ENCODE results near the gene OR2V1.

Gene OR2V1

DNA sequence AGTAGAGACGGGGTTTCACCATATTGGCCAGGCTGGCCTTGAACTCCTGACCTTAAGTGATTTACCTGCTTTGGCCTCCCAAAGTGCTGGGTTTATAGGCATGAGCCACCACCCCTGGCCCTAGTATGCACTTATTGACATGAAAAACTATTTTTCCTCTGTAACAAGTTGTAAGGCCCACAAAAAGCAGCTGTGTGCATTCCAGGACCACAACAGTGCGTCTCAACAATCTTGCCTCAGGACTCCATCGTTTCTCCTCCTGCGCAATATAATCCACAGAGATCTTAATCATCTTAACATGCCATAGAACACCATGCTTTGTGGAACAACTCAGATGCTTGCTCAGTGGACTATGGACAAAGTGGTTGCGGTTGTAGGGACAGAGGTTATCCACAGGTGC is 10.2 kb downstream of the OR2V1 start:
- TF ChIP-seq GATA2 (IDR thresholded peaks at IDR 0.05; ENCODE audit: low read depth, low read length) = no peak
- TF ChIP-seq GATA3 (IDR thresholded peaks at IDR 0.05; ENCODE audit: low read depth, low read length) = no peak

DNA sequence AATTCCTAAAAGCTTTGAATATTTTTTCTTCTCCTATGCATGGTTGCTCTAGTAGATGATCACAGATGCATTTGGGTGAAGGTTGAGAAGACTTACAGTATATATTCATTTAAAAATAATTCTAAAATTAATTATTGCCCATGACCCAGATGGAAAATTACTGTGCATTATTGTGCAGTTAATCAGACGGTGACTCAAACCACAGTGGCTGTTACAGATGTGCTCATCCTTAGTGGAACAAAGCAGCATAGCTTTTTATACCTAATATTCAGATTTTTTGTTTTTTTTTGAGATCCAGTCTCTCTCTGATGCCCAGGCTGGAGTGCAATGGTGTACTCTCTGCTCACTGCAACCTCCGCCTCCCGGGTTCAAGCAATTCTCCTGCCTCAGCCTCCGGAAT is 10.7 kb downstream of the OR2V1 start:
- TF ChIP-seq GATA2 (IDR thresholded peaks at IDR 0.05; ENCODE audit: low read depth, low read length) = no peak
- TF ChIP-seq GATA3 (IDR thresholded peaks at IDR 0.05; ENCODE audit: low read depth, low read length) = no peak

DNA sequence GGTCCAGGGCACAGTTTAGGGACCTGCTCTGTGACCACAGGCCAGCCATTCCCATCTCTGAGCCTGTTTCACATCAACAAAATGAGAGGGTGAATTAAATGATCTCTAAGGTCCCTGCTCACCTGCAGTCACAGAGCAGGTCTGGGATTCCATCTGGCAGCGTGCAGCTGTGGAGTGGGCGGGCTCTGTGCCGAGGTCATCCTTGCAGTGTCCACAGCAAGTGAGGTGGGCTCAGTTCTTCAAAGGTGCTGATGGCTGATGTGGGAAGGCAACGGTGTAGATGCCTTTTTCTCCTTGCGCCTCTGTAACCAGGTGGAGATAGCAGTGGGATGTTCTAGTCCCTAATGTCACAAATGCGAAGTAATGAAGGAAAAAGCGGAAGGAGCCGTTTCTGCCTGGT is 11.9 kb downstream of the OR2V1 start:
- no peak for TF ChIP-seq GATA3 (IDR thresholded peaks at IDR 0.05; ENCODE audit: low read depth, low read length)

DNA sequence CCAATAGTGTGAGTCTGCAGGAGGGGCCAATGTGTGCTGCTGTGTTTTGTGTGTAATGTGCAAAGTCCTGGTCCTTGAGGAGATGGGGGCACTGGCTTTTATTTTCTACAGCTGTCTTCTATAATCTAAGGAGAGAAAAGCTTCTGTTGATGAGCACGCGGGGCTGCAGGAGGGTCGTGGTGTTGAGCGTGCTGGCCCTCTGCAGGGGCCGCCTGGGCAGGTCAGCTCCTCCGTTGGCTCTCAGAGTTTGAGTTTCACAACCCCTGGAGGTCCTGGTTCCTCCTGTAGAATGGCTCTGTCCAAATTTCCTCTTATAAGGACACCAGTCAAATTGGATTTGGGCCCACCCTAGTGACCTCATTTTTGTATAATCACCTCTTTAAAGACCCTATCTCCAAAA is 12.6 kb downstream of the OR2V1 start:
- TF ChIP-seq GATA2 (IDR thresholded peaks at IDR 0.05; ENCODE audit: low read depth, low read length) = no peak
- TF ChIP-seq GATA3 (IDR thresholded peaks at IDR 0.05; ENCODE audit: low read depth, low read length) = no peak

DNA sequence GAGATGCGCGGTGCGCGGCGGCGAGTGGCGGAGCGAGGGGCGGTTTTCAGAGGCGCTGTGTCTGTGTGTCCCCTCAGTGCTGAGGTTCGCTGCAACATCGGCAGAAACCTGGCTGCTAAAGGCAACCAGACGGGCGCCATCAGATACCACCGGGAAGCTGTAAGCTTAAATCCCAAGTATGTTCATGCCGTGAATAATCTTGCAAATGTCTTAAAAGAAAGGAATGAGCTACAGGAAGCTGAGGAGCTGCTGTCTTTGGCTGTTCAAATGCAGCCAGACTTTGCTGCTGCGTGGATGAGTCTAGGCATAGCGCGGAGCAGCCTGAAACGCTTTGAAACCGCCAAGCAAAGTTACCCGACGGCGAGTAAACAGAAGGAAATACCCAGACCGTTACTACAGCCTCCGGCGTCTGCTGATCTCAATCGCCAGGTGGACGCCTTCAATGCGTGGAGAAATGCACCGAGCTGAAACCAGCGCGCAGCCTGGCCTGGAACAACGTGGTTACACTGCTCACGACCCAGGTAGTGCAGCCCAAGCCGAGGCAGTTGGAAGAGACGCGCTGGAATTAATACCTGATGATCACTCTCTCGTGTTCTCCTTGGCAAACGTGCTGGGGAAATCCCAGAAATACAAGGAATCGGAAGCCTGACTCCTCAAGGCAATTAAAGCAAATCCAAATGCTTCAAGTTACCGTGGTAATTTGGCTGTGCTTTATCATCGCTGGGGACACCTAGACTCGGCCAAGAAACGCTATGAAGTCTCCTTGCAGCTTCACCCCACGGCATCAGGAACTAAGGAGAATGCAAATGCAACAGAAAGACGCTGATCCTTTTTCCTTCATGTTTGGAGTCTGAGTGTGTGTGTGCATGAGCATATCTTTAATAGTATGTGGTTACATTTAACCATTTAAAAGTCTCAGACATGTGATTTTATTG is 15.9 kb downstream of the OR2V1 start:
- TF ChIP-seq GATA3 (IDR thresholded peaks at IDR 0.05; ENCODE audit: low read depth, low read length) (no peak), GATA2 (IDR thresholded peaks at IDR 0.05; ENCODE audit: low read depth, low read length) (no peak)

DNA sequence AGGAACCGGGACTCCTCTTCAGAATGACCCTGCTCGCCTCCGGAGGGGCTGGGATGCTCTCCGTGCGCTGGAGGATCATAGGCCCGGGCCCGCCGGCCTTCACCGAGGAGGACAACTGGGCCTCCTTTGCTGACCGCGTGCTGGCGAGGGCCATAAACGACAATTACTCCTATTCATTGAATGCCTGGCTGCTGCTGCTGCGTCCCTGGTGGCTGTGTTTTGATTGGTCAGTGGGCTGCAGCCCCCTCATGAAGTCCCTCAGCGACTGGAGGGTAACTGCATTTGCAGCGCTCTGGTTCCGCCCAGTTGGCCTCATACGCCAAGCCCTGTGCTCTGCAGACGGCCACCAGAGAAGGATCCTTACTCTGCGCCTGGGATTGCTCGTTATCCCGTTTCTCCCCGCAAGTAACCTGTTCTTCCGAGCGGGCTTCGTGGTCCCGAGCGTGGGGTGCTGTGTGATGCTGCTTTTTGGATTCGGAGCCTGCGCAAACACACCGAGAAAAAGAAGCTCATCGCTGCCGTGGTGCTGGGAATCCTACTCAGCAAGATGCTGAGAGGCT is 16.6 kb downstream of the OR2V1 start:
- no peak for TF ChIP-seq GATA3 (IDR thresholded peaks at IDR 0.05; ENCODE audit: low read depth, low read length)
- no peak for TF ChIP-seq GATA2 (IDR thresholded peaks at IDR 0.05; ENCODE audit: low read depth, low read length)

DNA sequence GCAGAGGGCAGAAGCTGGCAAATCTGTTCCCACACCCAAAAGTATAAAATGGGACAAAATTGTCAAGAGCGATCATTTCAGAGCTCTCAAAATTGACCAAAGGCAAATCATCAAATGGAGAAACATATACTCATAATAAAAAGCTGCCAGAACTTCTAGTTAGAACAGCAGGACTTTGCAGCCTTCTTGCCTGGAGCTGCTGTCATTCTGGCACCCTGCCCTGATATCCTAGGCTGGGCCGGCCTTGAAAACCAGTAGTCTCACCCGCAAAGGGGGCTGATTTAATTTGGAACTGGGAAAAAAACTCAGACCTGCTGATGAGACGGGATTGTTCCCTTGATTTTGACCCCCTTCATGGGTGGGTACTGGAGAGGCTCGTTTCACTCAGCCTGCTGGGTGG is 18.5 kb downstream of the OR2V1 start:
- TF ChIP-seq GATA3 (IDR thresholded peaks at IDR 0.05; ENCODE audit: low read depth, low read length) (no peak), GATA2 (IDR thresholded peaks at IDR 0.05; ENCODE audit: low read depth, low read length) (no peak)

DNA sequence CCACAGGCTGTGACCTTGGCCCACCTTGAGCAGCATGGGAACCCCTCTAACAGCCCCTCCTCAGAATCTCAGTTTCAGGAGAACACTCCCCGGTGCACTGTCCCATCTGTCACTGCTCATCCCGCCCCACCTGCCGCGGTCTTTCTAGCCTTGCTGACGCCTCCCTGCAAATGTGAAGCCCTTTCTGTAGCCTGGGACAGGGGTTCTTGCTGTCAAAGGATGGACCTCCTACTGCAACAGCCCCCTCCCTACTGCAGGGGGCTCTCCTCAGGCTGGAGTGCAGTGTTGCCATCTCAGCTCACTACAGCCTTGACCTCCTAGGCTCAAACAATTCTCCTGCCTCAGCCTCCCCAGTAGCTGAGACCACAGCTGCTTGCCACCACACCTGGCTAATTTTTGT is 20.0 kb downstream of the OR2V1 start:
- TF ChIP-seq GATA3 (IDR thresholded peaks at IDR 0.05; ENCODE audit: low read depth, low read length) = no peak
- TF ChIP-seq GATA2 (IDR thresholded peaks at IDR 0.05; ENCODE audit: low read depth, low read length) = no peak

DNA sequence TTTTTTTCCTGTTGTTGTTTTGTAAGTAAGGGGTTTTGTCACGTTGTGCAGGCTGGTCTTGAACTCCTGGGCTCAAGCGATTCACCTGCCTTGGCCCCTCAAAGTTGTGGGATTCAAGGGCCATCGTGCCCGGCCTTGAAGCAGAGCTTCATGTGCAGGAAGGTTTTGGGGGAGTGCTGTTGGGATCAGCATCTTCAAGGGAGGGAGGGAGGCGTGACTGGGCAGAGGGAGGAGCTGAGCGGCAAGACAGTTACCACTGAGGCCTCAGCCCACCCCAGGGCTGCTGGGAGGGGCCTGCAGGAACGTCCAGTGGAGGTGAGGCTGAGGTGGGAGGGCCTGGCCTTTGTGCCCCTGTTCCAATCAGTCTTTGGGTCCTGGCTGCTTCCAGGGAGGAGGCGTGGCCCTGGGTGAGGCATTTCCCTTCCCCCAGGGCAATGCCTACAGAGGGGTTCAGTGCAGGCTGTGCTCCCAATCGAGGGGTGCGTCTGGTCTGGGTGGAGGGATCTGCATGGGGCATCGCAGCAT is 21.4 kb downstream of the OR2V1 start:
- no peak for TF ChIP-seq GATA3 (IDR thresholded peaks at IDR 0.05; ENCODE audit: low read depth, low read length)
- no peak for TF ChIP-seq GATA2 (IDR thresholded peaks at IDR 0.05; ENCODE audit: low read depth, low read length)

DNA sequence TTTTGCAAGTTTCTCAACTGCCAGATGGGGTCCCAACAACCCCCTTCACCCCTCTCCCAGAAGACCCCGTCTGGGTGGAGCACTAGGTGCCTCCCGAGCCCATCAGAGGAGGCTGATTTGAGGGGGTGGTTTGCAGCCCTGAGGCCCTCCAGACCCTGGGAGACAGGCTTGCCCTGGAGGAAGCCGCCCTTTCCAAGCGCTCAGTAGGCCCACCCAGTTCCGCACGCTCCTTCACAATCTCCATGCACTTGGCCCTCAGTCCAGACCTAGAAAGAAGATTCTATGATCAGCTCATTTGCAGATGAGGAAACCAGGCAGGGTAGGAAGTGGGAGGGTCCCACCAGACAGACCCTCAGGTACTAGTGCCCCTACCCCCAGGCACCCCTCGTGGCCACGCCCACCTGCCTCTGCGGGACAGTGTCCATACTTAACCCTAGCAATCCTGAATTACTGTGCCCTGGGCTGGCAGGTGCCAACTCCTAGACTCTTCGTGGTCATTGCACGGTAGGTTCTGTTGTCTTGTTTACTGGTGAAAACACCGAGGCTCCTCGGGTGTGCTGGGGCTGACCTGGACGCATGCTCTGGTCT is 22.3 kb downstream of the OR2V1 start:
- no peak for TF ChIP-seq GATA3 (IDR thresholded peaks at IDR 0.05; ENCODE audit: low read depth, low read length)
- no peak for TF ChIP-seq GATA2 (IDR thresholded peaks at IDR 0.05; ENCODE audit: low read depth, low read length)

DNA sequence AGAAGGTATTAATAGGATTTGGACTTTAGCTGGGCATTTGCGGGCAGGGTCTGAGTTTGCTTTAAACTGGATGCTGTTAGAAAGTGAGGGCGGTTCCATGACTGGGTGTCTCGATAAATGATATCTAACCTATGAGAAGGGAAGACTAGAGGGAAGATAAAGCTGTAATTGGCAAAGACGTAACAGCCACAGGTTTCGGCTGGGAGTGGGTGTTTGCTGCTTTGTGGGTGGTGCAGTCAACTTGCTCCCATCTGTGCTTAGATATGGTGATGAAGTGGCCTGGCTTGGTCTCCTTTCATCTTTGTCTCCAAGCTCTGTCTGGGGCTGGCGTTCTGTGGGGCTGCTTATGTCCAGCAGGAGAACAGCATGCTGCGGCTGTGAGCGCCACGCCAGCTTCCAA is 23.3 kb downstream of the OR2V1 start:
- TF ChIP-seq GATA3 (IDR thresholded peaks at IDR 0.05; ENCODE audit: low read depth, low read length) (no peak), GATA2 (IDR thresholded peaks at IDR 0.05; ENCODE audit: low read depth, low read length) (no peak)

DNA sequence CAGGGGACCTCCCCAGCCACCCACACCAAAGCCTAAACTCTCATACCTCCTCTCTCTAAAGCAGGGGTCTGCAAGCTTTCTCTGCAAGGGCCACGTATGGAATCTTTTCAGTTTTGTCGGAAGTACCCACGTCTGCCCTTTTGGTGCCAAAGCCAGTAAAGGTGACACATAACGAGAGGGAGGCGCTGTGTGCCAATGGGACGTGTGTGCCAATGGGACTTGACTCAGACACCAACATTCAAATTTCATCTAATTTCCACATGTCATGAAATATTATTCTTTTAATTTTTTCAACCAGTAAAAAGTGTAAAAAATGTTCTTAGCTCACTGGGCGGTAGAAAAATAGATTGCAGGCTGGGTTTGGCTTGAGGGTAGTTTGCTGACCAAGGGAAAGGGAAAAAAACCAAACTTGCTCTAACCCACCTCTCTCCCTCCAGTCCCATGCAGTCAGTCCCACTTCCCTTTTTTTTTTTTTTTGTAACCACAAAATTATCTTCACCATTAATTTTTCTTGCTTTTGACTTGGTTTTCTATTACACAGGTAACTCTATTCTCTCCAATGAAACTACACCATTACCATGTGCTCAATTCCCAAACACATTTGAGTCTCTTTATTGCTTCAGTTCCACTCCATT is 25.5 kb downstream of the OR2V1 start:
- TF ChIP-seq GATA2 (IDR thresholded peaks at IDR 0.05; ENCODE audit: low read depth, low read length) (no peak), GATA3 (IDR thresholded peaks at IDR 0.05; ENCODE audit: low read depth, low read length) (no peak)

DNA sequence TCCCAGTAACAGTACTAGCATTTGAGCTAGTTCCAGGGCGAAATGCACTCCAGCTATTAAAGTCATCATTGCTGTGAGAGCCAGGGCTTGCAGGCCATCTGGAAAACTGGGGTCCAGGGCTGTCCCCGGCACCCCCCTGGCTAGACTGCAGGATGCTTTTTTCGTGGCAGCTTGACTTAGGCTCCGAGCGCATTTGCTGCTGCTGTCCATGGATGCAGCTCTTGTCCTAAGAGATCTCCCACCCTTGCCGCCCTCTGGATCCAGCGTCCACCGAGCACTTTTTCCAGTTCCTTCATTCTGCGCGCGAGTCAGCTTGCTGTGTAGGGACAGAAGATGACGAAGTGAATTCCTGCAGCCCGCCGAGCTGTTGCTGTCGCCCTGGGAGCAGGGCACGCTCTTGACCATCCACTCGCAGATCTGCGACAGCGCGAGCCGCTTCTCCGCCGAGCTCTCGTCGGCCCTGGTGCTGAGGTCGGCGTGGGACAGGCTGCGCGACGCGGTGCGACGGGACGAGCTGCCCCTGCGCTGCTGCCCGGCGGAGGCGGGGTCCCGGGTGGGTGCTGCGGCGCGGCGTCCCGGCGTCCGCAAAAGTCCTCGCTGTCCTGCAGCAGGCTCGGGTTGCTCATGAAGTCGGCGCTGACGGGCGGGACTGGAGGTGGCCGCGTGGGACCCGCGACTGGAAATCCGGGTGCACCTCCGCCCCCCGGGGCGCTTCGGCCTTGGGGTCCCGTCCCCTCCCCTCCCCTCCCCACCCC is 30.7 kb downstream of the OR2V1 start:
- TF ChIP-seq GATA2 (IDR thresholded peaks at IDR 0.05; ENCODE audit: low read depth, low read length) = no peak
- no peak for TF ChIP-seq GATA3 (IDR thresholded peaks at IDR 0.05; ENCODE audit: low read depth, low read length)
